GM21737 (cell line): ENCODE data around the gene SLIT2.

ENCODE experiments used
- ATAC-seq: cut with Tn5 transposase; IDR thresholded peaks from one replicate; pipeline ENCODE4 v1.9.1; 2021; ENCODE audit warnings: mild to moderate bottlenecking, moderate library complexity; ENCODE audit not compliant: unreplicated experiment

Gene SLIT2

GRCh38 chr4:20265726-20266125 is 14.0 kb downstream of the SLIT2 start:
- no peak for ATAC-seq

GRCh38 chr4:20266215-20267082 is 14.7 kb downstream of the SLIT2 start:
- no peak for ATAC-seq

DNA sequence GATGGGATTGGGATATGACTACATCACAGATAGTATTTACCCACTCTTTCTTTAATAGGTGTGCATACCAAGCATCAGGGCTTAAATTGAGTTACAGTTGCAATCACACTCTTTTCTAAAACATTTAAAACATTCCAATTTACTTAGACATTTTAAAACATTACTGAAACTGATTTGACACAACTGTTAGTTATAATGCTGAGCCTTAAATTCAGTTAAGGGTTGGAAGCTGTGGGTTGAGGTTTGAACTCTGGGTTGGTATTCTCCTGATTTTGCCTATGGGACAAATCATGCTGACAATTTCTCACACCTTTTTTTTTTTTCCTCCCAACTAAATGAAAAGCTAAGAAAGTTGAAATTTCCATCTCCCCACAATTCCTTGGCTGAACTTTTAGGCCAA is 16.3 kb downstream of the SLIT2 start:
- ATAC-seq, result no peak

- no peak for ATAC-seq
Observed at GRCh38 chr4:20269320-20269719, 17.6 kb downstream of the SLIT2 start.

GRCh38 chr4:20271950-20272349 is 20.2 kb downstream of the SLIT2 start:
- no peak for ATAC-seq

DNA sequence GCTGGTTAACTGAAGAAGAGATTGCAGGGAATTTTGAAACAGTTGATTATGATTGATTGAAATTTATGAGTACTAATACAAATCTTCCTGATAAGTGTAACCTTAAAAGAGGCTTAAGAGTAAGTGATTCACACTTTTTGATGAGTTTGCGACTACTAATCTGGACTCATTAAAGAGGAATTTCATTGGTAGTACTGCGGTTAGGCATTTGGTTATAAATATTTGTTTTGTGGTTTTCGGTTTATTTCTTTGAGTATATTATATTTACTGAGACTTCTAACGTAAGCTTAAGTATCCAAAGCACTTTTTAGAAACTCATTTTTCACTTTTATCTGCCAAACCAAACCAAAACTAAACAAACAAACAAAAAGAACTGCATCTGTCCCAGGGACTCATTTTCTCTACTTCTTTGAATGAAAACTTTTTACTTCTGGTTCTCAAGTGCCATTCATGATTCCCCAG is 20.7 kb downstream of the SLIT2 start:
- no peak for ATAC-seq

GRCh38 chr4:20273793-20274192 is 22.1 kb downstream of the SLIT2 start:
- ATAC-seq, result no peak

- ATAC-seq, result no peak
Observed at GRCh38 chr4:20276848-20277247, 25.1 kb downstream of the SLIT2 start.

- no peak for ATAC-seq
Observed at GRCh38 chr4:20278195-20278594, 26.5 kb downstream of the SLIT2 start.

GRCh38 chr4:20279381-20279780 is 27.7 kb downstream of the SLIT2 start:
- ATAC-seq, result no peak

DNA sequence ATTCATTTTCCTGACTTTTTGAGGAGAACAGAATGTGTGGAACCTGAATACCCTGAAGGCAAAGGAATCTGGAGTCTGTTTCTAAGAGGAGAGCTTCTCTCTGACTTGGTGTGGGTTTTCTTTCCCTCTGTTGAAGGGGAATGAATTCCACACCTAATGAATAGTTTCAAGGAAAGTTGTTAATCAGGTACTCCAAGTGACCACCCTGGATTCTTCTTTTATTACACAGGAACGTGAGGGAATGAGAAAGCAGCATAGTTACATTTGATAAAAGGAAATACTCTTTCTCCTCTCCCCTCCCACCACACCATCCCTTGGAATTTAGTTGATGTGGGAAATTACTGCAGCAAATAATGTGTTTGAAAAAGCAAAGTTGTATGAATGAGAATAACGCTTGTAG is 29.7 kb downstream of the SLIT2 start:
- ATAC-seq, result no peak

DNA sequence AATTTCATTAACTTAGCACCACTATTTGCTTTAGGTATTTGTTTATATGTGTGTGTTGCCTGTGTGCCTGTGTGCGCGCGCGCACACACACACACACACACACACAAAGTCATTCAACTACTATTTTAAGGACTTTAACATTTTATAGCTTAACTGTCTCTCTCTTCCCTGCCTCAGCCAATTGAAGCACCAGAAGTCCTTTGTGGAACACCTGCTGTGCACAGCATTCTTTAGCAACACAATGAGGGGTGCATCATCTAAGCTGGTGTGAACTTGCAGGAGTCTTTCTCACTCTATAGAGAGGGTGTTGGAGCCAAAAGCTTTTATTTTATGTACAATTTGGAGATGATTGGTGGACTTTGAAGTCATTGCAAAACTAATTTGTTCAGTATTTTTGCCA is 31.3 kb downstream of the SLIT2 start:
- ATAC-seq, result no peak

DNA sequence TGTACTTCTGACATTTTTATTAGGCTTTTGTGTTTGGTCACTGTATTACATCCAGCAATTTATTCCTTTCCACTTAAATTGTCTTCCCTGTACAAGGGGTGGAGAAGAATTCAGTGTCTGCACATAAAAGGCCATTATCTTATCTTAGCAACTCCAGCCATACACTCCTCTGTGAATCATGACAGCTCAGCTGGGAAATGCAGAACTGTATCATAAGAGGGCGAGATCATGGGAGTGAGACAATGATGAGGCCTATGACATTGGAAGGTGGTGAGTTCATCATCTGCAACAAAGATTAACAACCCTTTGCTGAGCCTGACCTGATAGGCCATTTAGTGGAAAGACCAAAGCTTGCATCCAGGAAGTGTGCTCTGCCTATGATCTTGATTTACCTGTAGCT is 33.3 kb downstream of the SLIT2 start:
- ATAC-seq, result no peak

DNA sequence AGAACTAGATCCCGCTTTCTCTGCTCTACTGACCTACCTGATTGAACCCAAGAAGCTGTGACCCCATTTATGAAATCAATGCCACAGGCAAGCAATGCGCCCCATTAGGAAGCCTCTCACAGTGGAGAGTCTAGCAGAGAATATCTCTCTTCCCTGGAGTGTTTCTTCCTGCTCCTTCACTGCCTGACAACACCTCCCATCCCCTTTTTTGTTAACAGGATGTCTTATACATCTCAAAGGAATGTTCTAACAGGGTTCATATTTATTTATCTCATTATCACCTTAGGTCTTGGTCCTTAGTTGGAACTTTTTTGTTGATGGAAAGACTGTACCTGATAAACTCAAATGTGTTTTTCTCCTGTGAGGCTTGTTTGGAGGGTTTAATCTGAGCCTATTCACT is 35.5 kb downstream of the SLIT2 start:
- no peak for ATAC-seq

GRCh38 chr4:20288047-20288650 is 36.4 kb downstream of the SLIT2 start:
- ATAC-seq, result no peak

GRCh38 chr4:20288846-20289512 is 37.3 kb downstream of the SLIT2 start:
- no peak for ATAC-seq

- no peak for ATAC-seq
Observed at GRCh38 chr4:20289782-20290181, 38.1 kb downstream of the SLIT2 start.

GRCh38 chr4:20292739-20293138 is 41.0 kb downstream of the SLIT2 start:
- ATAC-seq, result no peak

DNA sequence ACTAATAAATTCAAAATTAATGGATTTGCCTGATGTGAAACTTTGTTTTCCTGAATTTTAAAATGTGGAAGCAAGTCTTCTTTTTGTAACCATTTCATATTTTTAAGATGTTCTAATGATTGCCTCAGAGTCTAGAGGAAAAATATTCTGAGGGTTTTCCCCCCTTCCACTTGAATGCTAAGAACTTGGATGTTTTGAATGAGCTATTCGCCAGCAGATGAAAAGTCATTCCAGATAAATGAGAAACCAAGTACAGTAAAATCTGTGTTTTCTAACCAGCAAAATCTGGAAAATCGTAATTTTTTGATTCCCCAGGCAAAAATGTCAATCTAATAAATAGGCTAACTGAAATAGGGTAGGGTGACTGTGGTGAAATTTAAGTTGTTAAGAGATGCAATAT is 45.6 kb downstream of the SLIT2 start:
- no peak for ATAC-seq

DNA sequence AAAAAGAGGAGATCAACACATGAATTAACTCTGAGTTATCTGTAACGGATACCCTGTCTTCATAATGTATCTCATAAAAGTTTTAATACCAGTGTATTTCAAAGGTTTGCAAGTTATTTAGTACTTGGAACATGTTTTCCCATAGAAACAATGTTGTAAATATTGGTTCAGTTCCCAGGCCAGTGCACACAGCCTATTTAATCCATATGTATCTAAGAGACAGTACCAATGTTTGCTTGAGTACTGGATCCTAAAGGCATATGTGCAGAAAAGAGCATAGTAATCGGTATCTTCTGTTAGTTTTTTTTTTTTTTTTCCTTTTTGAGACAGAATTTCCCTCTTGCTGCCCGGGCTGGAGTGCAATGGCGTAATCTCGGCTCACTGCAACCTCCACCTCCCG is 46.1 kb downstream of the SLIT2 start:
- ATAC-seq, result no peak

DNA sequence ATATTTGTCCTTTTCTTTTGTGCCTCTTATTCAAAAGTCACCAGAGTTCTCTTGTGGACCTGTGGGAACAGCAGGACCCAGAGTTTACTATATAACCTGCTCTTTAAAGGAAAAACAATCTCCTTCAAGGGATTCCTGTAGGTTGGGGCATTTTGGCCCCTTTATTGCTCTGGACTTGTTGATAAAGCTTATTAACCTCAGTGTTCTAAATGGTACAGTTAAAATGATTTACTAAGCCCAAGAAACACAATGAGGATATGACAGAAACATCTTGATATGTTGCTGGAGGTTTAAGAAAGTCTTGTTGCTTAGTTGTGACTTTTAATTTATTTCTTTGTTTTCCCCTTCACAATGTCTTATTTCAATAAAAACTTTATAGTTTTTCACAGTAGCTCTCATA is 46.8 kb downstream of the SLIT2 start:
- no peak for ATAC-seq

DNA sequence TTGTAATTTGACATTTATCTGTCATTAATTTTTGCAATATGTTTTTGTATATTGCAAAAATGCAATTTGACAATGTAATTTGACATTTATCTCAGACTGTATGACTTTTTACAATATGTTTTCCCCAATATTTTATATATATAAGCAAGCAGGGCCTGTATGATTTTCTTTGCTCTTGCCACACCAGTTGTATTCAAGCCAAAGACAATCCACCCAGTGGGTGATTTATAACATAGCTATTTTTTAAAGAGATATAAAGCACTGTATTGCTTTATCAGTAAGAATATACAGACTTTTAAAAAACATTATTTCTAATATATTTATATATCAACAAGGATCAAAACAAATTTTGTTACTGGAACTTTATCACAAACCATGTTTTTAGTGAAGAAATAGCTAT is 47.3 kb downstream of the SLIT2 start:
- no peak for ATAC-seq
